Lung (tissue), 12 donors: ENCODE measurements around the gene MYO5B. TPM values are rescaled to one million over a fixed set of nuclear protein-coding genes. Genes with fewer than 3 reads are reported as not detected.

Source experiments
- ATAC-seq: fragments of 200-7000 bp; cut with Tn5 transposase; one replicate; pipeline ENCODE4 v1.9.1; 2020; ENCODE audit warnings: moderate number of reproducible peaks; ENCODE audit not compliant: insufficient read depth, low FRiP score
- DNase-seq, 3 donors: peaks; one replicate each; pipeline ENCODE4 v3.0.0-alpha.2; 2013 to 2017
- H3K27ac ChIP-seq, 2 donors: one replicate each; pipeline ENCODE4 v1.5.1; 2013; ENCODE audit warnings: mild to moderate bottlenecking in 2 of 2, moderate library complexity in 2 of 2, control low read depth in 1 of 2, inconsistent platforms in 1 of 2, low read depth in 1 of 2, low read length in 1 of 2
- H3K27me3 ChIP-seq, 3 donors: one replicate each; pipeline ENCODE4 v1.5.1; 2013; ENCODE audit warnings: low read length in 2 of 3; ENCODE audit not compliant: control insufficient read depth in 3 of 3, insufficient read depth in 3 of 3
- H3K36me3 ChIP-seq, 4 donors: one replicate each; pipeline ENCODE4 v1.5.1; 2013; ENCODE audit warnings: low read length in 4 of 4, mild to moderate bottlenecking in 1 of 4, moderate library complexity in 1 of 4; ENCODE audit not compliant: control insufficient read depth in 4 of 4, insufficient read depth in 4 of 4
- H3K4me1 ChIP-seq, 5 donors: one replicate each; pipeline ENCODE4 v1.5.1; 2013; ENCODE audit warnings: low read length in 5 of 5, mild to moderate bottlenecking in 2 of 5, moderate library complexity in 1 of 5; ENCODE audit not compliant: control insufficient read depth in 5 of 5, insufficient read depth in 5 of 5
- H3K4me3 ChIP-seq: one replicate; pipeline ENCODE4 v1.5.1; 2013; ENCODE audit warnings: mild to moderate bottlenecking, control low read depth, moderate library complexity
- H3K9ac ChIP-seq, 2 donors: one replicate each; pipeline ENCODE4 v1.5.1; 2013; ENCODE audit warnings: low read length in 2 of 2, control low read depth in 1 of 2; ENCODE audit not compliant: insufficient read depth in 1 of 2
- H3K9me3 ChIP-seq, 4 donors: one replicate each; pipeline ENCODE4 v1.5.1; 2013; ENCODE audit warnings: low read length in 3 of 4, mild to moderate bottlenecking in 1 of 4, moderate library complexity in 1 of 4; ENCODE audit not compliant: control insufficient read depth in 4 of 4, insufficient read depth in 3 of 4
- WGBS, 2 donors: extraction: QIAGEN DNeasy Blood & Tissue Kit; methylation state at CpG; one replicate each; pipeline ENCODE4 v1.1.7; 2013; 5-methylcytosine and 5-hydroxymethylcytosine counted together
- polyA plus RNA-seq, 2 donors: library from polyadenylated mRNA; stranded (reverse); fragments of 200-250 nt; gene quantifications; one replicate each; pipeline ENCODE4 v1.2.1, GENCODE V29; 2013
- total RNA-seq, 2 donors: library from RNA; depleted of rRNA in 1 of 2; stranded (reverse); fragments of >200 nt in 1 of 2; gene quantifications; one replicate each; pipeline ENCODE4 v1.2.1, GENCODE V29; 2014 to 2021
- TF ChIP-seq, protein P1 (sequence below): IDR thresholded peaks from 2 replicates; pipeline ENCODE4 v1.5.1; 2012; ENCODE audit warnings: mild to moderate bottlenecking; ENCODE audit errors: control extremely low read depth, extremely low read depth
- donor health status: control.
- donor health status: control.
- donor health status: Bipolar disorder and iron deficiency.
- donor health status: healthy.
- donor health status: DM: yes; HTN: yes; CAD: no.

Gene MYO5B
- total and polyA plus RNA-seq, 4 donors: 9.7 to 25.6 (median 19.7) TPM

DNA sequence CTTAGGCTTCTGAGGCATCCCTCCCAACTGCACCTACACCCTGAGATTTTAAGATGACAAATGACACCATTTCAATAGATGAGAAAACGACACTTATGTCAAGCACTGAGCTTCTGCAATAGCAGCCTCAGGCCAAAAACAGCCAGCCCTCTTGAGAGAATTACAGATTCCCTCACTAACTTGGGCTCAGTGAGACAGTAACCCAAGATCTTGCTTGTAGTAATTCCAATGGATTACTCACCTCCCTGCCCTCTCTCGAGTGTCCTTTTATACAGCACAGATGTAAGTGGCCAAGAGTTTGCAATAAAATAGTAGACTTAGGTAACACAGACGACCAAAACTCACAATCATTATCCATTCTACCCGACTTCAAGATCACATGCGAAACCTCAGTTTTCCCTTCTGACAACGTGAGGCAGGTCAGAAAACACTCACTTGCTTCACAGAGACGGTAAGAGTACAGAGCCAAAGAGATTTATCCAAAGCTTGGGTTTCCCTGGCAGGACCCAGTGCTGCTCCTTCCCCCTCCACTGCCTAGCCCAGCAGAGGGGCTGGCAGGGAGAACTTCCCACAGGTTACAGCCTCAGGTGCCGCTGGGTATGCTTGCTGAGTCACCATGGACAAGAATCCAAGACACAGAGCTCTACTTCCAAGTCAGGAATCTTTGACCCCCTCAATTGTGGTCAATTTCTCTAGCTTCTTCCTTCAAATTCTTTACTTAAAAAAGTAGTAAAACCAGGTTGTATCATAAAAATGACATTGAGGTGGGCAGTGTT lies 181.4 kb downstream of the MYO5B start:
- no peak overlapping the region for H3K4me3 ChIP-seq
- ATAC-seq: peak; percentile 51
- no peak overlapping the region for H3K9ac ChIP-seq
- 76 to 83% methylated on average over 8 of the region's 8 CpGs for WGBS, 2 donors
- peaks cover 0 to 4% (median 0%) of the 10 kb centered on the region in 5 donors for H3K4me1 ChIP-seq
- peaks cover 0 to 4% (median 0%) of the 10 kb centered on the region in 3 donors for H3K27me3 ChIP-seq
- DNase-seq: no peak
- TF ChIP-seq, protein P1, sequence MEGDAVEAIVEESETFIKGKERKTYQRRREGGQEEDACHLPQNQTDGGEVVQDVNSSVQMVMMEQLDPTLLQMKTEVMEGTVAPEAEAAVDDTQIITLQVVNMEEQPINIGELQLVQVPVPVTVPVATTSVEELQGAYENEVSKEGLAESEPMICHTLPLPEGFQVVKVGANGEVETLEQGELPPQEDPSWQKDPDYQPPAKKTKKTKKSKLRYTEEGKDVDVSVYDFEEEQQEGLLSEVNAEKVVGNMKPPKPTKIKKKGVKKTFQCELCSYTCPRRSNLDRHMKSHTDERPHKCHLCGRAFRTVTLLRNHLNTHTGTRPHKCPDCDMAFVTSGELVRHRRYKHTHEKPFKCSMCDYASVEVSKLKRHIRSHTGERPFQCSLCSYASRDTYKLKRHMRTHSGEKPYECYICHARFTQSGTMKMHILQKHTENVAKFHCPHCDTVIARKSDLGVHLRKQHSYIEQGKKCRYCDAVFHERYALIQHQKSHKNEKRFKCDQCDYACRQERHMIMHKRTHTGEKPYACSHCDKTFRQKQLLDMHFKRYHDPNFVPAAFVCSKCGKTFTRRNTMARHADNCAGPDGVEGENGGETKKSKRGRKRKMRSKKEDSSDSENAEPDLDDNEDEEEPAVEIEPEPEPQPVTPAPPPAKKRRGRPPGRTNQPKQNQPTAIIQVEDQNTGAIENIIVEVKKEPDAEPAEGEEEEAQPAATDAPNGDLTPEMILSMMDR: no peak
- H3K27ac ChIP-seq: peak overlapping the region in 1 of 2 donors; percentile 60
- no peaks in the 10 kb centered on the region for H3K9me3 ChIP-seq
- no peaks in the 10 kb centered on the region for H3K36me3 ChIP-seq

DNA sequence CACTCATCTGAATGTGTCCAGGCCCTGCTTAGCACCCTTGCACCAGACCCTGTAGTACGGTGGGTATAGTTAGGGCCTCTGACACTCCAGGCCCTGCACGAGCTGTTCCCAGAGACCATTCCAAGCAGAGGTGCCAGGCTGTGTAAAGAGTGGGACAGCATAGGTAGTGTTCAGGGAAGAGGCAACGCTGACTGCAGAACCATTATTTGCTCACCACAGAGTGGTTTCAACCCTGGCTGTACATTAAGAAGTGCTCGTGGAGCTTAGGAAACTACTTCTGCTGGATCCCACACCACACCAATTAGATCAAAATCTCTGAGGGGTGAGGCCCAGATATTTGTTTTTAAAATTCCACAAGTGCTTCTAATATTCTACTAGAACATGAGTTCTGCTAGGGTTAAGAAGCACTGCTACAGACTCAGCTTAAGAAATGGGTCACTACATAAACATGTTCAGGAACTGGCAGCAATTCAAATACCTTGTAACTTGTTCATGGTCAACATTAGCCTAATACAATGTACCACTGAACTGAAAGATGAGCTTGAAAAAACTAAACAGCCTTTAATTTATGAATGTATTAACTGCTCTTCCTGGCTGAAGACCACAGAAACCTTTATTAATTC lies 183.0 kb downstream of the MYO5B start:
- Histone ChIP-seq H3K36me3 (no peaks in the 10 kb centered on the region), H3K4me3 (no peak overlapping the region), H3K27ac (peak overlapping the region in 1 of 2 donors; percentile 53), H3K4me1 (peaks cover 0 to 4% (median 0%) of the 10 kb centered on the region in 5 donors), H3K27me3 (peaks cover 0 to 4% (median 0%) of the 10 kb centered on the region in 3 donors), H3K9ac (no peak overlapping the region), H3K9me3 (no peaks in the 10 kb centered on the region)
- ATAC-seq (peak; percentile 32), DNase-seq (peak in 2 of 3 donors; percentile 26 to 58)
- WGBS, 2 donors: 62 to 86% methylated on average over 4 of the region's 4 CpGs
- TF ChIP-seq, protein P1: no peak

DNA sequence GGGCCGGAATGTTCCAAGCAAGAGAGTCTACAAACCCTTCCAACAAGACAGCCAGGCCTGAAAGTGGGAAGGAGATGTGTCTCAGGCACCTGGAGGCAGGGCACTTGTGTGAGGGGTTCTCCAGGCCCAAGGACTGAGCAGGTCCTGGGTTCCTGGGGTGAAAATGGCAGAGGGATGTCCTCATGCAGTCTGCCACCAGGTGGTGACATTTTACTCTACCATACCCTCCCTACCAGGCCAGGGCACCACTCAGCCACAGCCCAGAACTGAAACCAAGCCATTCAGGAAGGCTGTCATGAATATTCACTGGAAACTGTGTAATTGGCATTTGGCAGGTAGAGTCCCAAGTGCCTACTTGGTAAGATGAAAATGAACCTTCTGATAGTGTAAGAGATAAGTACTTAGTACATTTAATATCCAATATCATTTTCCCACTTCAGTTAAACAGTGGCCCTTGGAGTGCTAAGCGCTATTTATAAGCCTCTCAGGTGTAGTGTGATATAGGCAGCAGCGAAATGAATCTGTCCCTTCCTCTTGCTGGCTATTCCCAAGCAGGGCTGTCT lies 185.1 kb downstream of the MYO5B start:
- Histone ChIP-seq H3K27me3 (peaks cover 0 to 4% (median 0%) of the 10 kb centered on the region in 3 donors), H3K4me1 (peaks cover 0 to 4% (median 0%) of the 10 kb centered on the region in 5 donors), H3K4me3 (no peak overlapping the region), H3K27ac (no peak overlapping the region), H3K9ac (no peak overlapping the region), H3K9me3 (no peaks in the 10 kb centered on the region), H3K36me3 (no peaks in the 10 kb centered on the region)
- TF ChIP-seq, protein P1: peak; percentile 45
- ATAC-seq (peak; percentile 56), DNase-seq (peak; percentile 34 to 50 (median 42))
- 80 to 91% methylated on average over 3 of the region's 3 CpGs for WGBS, 2 donors
